Measurements from ENCODE around the gene HERPUD1.

HERPUD1 gene

GRCh38 chr16:56935201-56935600 lies 3.3 kb downstream of the HERPUD1 start:
- CTCF ChIA-PET, result interaction anchor here (1.3 kb wide), 1 partner anchor 69 kb away, joined by 3 read pairs; no protein-coding TSS in a partner anchor

DNA sequence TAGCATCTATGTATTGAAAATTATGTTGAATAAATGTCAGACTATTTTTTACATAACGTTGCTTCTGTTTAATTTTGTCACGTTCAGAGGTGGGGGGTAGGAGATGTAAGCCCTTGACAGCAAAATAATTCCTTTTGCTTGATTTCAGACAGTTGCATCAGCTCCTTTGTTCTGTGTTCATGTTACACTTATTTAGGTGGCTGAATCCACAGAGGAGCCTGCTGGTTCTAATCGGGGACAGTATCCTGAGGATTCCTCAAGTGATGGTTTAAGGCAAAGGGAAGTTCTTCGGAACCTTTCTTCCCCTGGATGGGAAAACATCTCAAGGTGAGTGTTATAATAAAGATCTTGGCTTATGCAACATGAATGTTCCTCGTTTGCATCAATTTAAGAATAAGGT lies 4.5 kb downstream of the HERPUD1 start:
- Histone ChIP-seq H3K4me1 (ENCODE audit: control extremely low read depth in 1 of 4, control insufficient read depth in 4 of 4, insufficient read depth in 4 of 4, low read length in 3 of 4) (peaks cover 5 to 24% (median 16%) of the 10 kb centered on the region in 4 experiments), H3K9me3 (ENCODE audit: control extremely low read depth in 1 of 5, control insufficient read depth in 4 of 5, insufficient read depth in 2 of 5, low read depth in 1 of 5, low read length in 4 of 5) (no peaks in the 10 kb centered on the region), H3K27ac (ENCODE audit: insufficient read depth in 1 of 2, low read depth in 1 of 2, low read length in 2 of 2, poor library complexity in 1 of 2, severe bottlenecking in 2 of 2) (no peak overlapping the region), H3K4me3 (ENCODE audit: control insufficient read depth in 1 of 7, extremely low read depth in 1 of 7, insufficient read depth in 4 of 7, low read depth in 2 of 7, low read length in 6 of 7) (no peak overlapping the region), H3K36me3 (ENCODE audit: control insufficient read depth in 4 of 4, insufficient read depth in 4 of 4, low read length in 3 of 4) (peaks cover 32 to 61% (median 47%) of the 10 kb centered on the region in 4 experiments), H3K27me3 (replicated peaks in 2 of 5; ENCODE audit: control insufficient read depth in 4 of 5, insufficient read depth in 5 of 5, low read length in 4 of 5) (no peaks in the 10 kb centered on the region)
- 100% methylated on average over 3 of the region's 5 CpGs for WGBS (ENCODE audit: insufficient coverage)
- no peak for DNase-seq
- POLR2A ChIA-PET, result no interaction called here
- CTCF ChIA-PET, result interaction anchor here (0.6 to 1.3 kb wide), 3 partner anchors 11 to 1070 kb away, joined by 3 read pairs; no protein-coding TSS in a partner anchor

More at GRCh38 chr16:56935201-56935600, 3.3 kb downstream of the HERPUD1 start:
- Histone ChIP-seq H3K4me1 (ENCODE audit: control extremely low read depth in 1 of 4, control insufficient read depth in 4 of 4, insufficient read depth in 4 of 4, low read length in 3 of 4) (peaks cover 5 to 29% (median 20%) of the 10 kb centered on the region in 4 experiments), H3K27me3 (replicated peaks in 2 of 5; ENCODE audit: control insufficient read depth in 4 of 5, insufficient read depth in 5 of 5, low read length in 4 of 5) (no peaks in the 10 kb centered on the region), H3K9me3 (ENCODE audit: control extremely low read depth in 1 of 5, control insufficient read depth in 4 of 5, insufficient read depth in 2 of 5, low read depth in 1 of 5, low read length in 4 of 5) (no peaks in the 10 kb centered on the region), H3K36me3 (ENCODE audit: control insufficient read depth in 4 of 4, insufficient read depth in 4 of 4, low read length in 3 of 4) (peaks cover 26 to 50% (median 39%) of the 10 kb centered on the region in 4 experiments), H3K4me3 (ENCODE audit: control insufficient read depth in 1 of 7, extremely low read depth in 1 of 7, insufficient read depth in 4 of 7, low read depth in 2 of 7, low read length in 6 of 7) (no peak overlapping the region), H3K27ac (ENCODE audit: insufficient read depth in 1 of 2, low read depth in 1 of 2, low read length in 2 of 2, poor library complexity in 1 of 2, severe bottlenecking in 2 of 2) (no peak overlapping the region)
- 100% methylated on average over 4 of the region's 5 CpGs for WGBS (ENCODE audit: insufficient coverage)
- DNase-seq, result no peak
- POLR2A ChIA-PET, result no interaction called here

DNA sequence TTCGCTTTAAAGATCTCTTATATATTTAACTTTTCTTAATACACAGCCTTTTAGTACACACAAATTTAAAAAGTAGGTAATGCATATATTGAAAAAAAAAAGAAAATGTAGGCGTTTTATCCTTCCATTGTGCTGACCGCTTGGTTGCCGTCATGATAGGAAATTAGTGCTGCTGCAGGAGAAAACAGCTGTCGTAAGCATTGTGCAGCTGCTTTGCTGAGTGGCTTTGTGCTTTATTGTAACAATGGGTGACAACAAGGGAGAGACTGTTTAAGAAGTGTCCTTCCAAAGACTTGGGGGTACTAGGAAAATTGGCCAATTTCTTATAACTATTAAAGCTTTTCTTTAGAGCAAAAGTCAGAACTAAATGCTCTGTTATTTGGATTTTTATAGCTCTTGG lies 5.0 kb downstream of the HERPUD1 start:
- no peak for DNase-seq
- WGBS (ENCODE audit: insufficient coverage), result 100% methylated on average over 4 of the region's 5 CpGs
- ChIA-PET POLR2A (interaction anchor here (0.6 kb wide), 2 partner anchors 34 to 77 kb away, joined by 3 to 5 read pairs; no protein-coding TSS in a partner anchor), CTCF (interaction anchor here (0.6 to 1.3 kb wide), 3 partner anchors 11 to 1070 kb away, joined by 3 read pairs; no protein-coding TSS in a partner anchor)
- Histone ChIP-seq H3K4me1 (ENCODE audit: control extremely low read depth in 1 of 4, control insufficient read depth in 4 of 4, insufficient read depth in 4 of 4, low read length in 3 of 4) (peaks cover 5 to 21% (median 15%) of the 10 kb centered on the region in 4 experiments), H3K27ac (ENCODE audit: insufficient read depth in 1 of 2, low read depth in 1 of 2, low read length in 2 of 2, poor library complexity in 1 of 2, severe bottlenecking in 2 of 2) (no peak overlapping the region), H3K36me3 (ENCODE audit: control insufficient read depth in 4 of 4, insufficient read depth in 4 of 4, low read length in 3 of 4) (peaks cover 34 to 65% (median 50%) of the 10 kb centered on the region in 4 experiments), H3K4me3 (ENCODE audit: control insufficient read depth in 1 of 7, extremely low read depth in 1 of 7, insufficient read depth in 4 of 7, low read depth in 2 of 7, low read length in 6 of 7) (no peak overlapping the region), H3K27me3 (replicated peaks in 2 of 5; ENCODE audit: control insufficient read depth in 4 of 5, insufficient read depth in 5 of 5, low read length in 4 of 5) (no peaks in the 10 kb centered on the region), H3K9me3 (ENCODE audit: control extremely low read depth in 1 of 5, control insufficient read depth in 4 of 5, insufficient read depth in 2 of 5, low read depth in 1 of 5, low read length in 4 of 5) (no peaks in the 10 kb centered on the region)

DNA sequence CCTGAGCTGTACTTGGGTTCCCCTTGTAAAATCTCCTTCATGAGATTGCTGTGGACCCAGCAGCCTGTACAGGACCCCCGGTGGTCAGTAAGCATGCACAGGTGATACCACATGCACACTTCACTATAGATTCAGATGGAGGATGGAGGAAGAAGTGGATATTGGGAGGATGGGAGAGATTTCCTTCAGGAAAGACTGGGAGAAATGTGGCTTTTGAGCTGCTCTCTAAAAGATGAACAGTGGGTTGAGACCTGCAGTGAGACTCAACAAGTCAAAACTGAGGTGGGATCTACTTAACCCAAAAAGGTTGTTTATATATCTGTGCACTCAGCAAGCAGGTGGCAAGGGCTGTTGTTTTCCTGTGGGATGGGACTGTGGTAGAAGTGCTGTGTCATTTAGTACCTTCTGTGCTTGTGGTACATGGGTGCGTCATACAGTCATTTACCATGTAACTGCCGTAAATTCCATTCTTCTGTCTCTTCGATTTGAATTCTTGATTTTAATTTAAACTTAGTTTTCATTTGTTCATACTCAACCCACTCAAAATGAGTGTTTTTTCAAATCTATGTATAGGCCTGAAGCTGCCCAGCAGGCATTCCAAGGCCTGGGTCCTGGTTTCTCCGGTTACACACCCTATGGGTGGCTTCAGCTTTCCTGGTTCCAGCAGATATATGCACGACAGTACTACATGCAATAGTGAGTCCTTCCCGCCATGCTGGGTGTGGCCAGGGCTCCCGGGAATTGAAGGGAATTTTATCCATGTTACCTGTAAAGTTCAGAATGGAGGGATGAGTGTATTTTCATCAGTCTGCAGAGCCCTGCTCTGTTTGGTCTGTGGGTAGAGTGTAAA lies 6.9 kb downstream of the HERPUD1 start:
- H3K4me3 ChIP-seq (ENCODE audit: control insufficient read depth in 1 of 7, extremely low read depth in 1 of 7, insufficient read depth in 4 of 7, low read depth in 2 of 7, low read length in 6 of 7), result peak overlapping the region in 1 of 7 experiments; percentile 16
- peak in 2 of 3 donors; percentile 39 to 51 for DNase-seq
- POLR2A ChIA-PET, result no interaction called here

DNA sequence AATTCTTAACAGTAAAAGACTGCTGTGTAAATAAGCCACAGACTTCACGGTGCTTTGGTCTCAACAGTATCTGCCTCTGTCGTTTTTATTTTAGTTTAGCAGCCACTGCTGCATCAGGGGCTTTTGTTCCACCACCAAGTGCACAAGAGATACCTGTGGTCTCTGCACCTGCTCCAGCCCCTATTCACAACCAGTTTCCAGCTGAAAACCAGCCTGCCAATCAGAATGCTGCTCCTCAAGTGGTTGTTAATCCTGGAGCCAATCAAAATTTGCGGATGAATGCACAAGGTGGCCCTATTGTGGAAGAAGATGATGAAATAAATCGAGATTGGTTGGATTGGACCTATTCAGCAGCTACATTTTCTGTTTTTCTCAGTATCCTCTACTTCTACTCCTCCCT lies 7.9 kb downstream of the HERPUD1 start:
- Histone ChIP-seq H3K27ac (ENCODE audit: insufficient read depth in 1 of 2, low read depth in 1 of 2, low read length in 2 of 2, poor library complexity in 1 of 2, severe bottlenecking in 2 of 2) (no peak overlapping the region), H3K27me3 (replicated peaks in 2 of 5; ENCODE audit: control insufficient read depth in 4 of 5, insufficient read depth in 5 of 5, low read length in 4 of 5) (no peaks in the 10 kb centered on the region), H3K9me3 (ENCODE audit: control extremely low read depth in 1 of 5, control insufficient read depth in 4 of 5, insufficient read depth in 2 of 5, low read depth in 1 of 5, low read length in 4 of 5) (no peaks in the 10 kb centered on the region), H3K4me3 (ENCODE audit: control insufficient read depth in 1 of 7, extremely low read depth in 1 of 7, insufficient read depth in 4 of 7, low read depth in 2 of 7, low read length in 6 of 7) (no peak overlapping the region), H3K36me3 (ENCODE audit: control insufficient read depth in 4 of 4, insufficient read depth in 4 of 4, low read length in 3 of 4) (peaks cover 38 to 89% (median 73%) of the 10 kb centered on the region in 4 experiments), H3K4me1 (ENCODE audit: control extremely low read depth in 1 of 4, control insufficient read depth in 4 of 4, insufficient read depth in 4 of 4, low read length in 3 of 4) (peaks cover 0 to 3% (median 0%) of the 10 kb centered on the region in 4 experiments)
- ChIA-PET POLR2A (interaction anchor here (0.7 kb wide), 1 partner anchor 83 kb away, joined by 3 read pairs; no protein-coding TSS in a partner anchor), CTCF (no interaction called here)
- DNase-seq, result no peak
- 82% methylated on average over 2 of the region's 4 CpGs for WGBS (ENCODE audit: insufficient coverage)

More for the DNA sequence above, 6.9 kb downstream of the HERPUD1 start:
- Histone ChIP-seq H3K36me3 (ENCODE audit: control insufficient read depth in 4 of 4, insufficient read depth in 4 of 4, low read length in 3 of 4) (peaks cover 35 to 84% (median 67%) of the 10 kb centered on the region in 4 experiments), H3K27ac (ENCODE audit: insufficient read depth in 1 of 2, low read depth in 1 of 2, low read length in 2 of 2, poor library complexity in 1 of 2, severe bottlenecking in 2 of 2) (no peak overlapping the region), H3K4me1 (ENCODE audit: control extremely low read depth in 1 of 4, control insufficient read depth in 4 of 4, insufficient read depth in 4 of 4, low read length in 3 of 4) (peaks cover 0 to 9% (median 2%) of the 10 kb centered on the region in 4 experiments), H3K9me3 (ENCODE audit: control extremely low read depth in 1 of 5, control insufficient read depth in 4 of 5, insufficient read depth in 2 of 5, low read depth in 1 of 5, low read length in 4 of 5) (no peaks in the 10 kb centered on the region), H3K27me3 (replicated peaks in 2 of 5; ENCODE audit: control insufficient read depth in 4 of 5, insufficient read depth in 5 of 5, low read length in 4 of 5) (no peaks in the 10 kb centered on the region)
- CTCF ChIA-PET, result no interaction called here
- WGBS (ENCODE audit: insufficient coverage), result 94% methylated on average over 4 of the region's 8 CpGs

- DNase-seq, result no peak
- Histone ChIP-seq H3K4me1 (ENCODE audit: control extremely low read depth in 1 of 4, control insufficient read depth in 4 of 4, insufficient read depth in 4 of 4, low read length in 3 of 4) (peaks cover 0 to 3% (median 0%) of the 10 kb centered on the region in 4 experiments), H3K27me3 (replicated peaks in 2 of 5; ENCODE audit: control insufficient read depth in 4 of 5, insufficient read depth in 5 of 5, low read length in 4 of 5) (no peaks in the 10 kb centered on the region), H3K27ac (ENCODE audit: insufficient read depth in 1 of 2, low read depth in 1 of 2, low read length in 2 of 2, poor library complexity in 1 of 2, severe bottlenecking in 2 of 2) (no peak overlapping the region), H3K4me3 (ENCODE audit: control insufficient read depth in 1 of 7, extremely low read depth in 1 of 7, insufficient read depth in 4 of 7, low read depth in 2 of 7, low read length in 6 of 7) (no peak overlapping the region), H3K36me3 (ENCODE audit: control insufficient read depth in 4 of 4, insufficient read depth in 4 of 4, low read length in 3 of 4) (peaks cover 42 to 87% (median 71%) of the 10 kb centered on the region in 4 experiments), H3K9me3 (ENCODE audit: control extremely low read depth in 1 of 5, control insufficient read depth in 4 of 5, insufficient read depth in 2 of 5, low read depth in 1 of 5, low read length in 4 of 5) (no peaks in the 10 kb centered on the region)
- no CpG with 5 or more reads among the region's 2 CpGs for WGBS (ENCODE audit: insufficient coverage)
- POLR2A ChIA-PET, result no interaction called here
- CTCF ChIA-PET, result interaction anchor here (1.4 kb wide), 2 partner anchors 11 to 75 kb away, joined by 3 to 4 read pairs; no protein-coding TSS in a partner anchor
Observed at GRCh38 chr16:56941092-56941491, 9.2 kb downstream of the HERPUD1 start.

Data from common myeloid progenitor, CD34-positive (primary cell).